ENCODE results near the gene PLPP3. TPM values are rescaled to one million over a fixed set of nuclear protein-coding genes. Genes with fewer than 3 reads are reported as not detected.

PLPP3 gene
- polyA plus RNA-seq, 1 of the 3 experiments (the other 2 are of a cell fraction): 32.2 TPM

GRCh38 chr1:56557746-56558145 lies 21.6 kb downstream of the PLPP3 start:
- H3K27me3 ChIP-seq (ENCODE audit: insufficient read depth): no peaks in the 10 kb centered on the region
- H3K4me3 ChIP-seq (ENCODE audit: low read depth in 2 of 2, low read length in 1 of 2): no peak overlapping the region
- H3K9me2 ChIP-seq: no peaks in the 10 kb centered on the region
- WGBS (ENCODE audit: low lambda C conversion rate): 91% methylated on average over 7 of the region's 7 CpGs
- peaks cover 0 to 18% of the 10 kb centered on the region in 2 experiments for H3K36me3 ChIP-seq (replicated peaks in 1 of 2; ENCODE audit: control insufficient read depth in 1 of 2, insufficient read depth in 2 of 2, low read length in 1 of 2)
- no peak overlapping the region for H2AFZ ChIP-seq (ENCODE audit: low read depth)
- H3K4me2 ChIP-seq: no peak overlapping the region
- no peak overlapping the region for H3K9ac ChIP-seq
- H3F3A ChIP-seq (replicated peaks; ENCODE audit: insufficient read depth): peaks cover 4% of the 10 kb centered on the region
- H3K79me2 ChIP-seq (ENCODE audit: insufficient read depth): peaks cover 33% of the 10 kb centered on the region
- TF ChIP-seq CHD2 (IDR thresholded peaks at IDR 0.05; ENCODE audit: low read length, partially characterized antibody) (no peak), MXI1 (IDR thresholded peaks at IDR 0.05; ENCODE audit: low read depth, low read length) (no peak), FOXJ3 (CRISPR knock-in tag; IDR thresholded peaks at IDR 0.05) (no peak)
- POLR2A ChIA-PET: interaction anchor here (0.7 kb wide), 1 partner anchor 127 kb away, joined by 5 read pairs; no protein-coding TSS in a partner anchor
- no peak overlapping the region for H3K27ac ChIP-seq (ENCODE audit: low read depth in 2 of 2, low read length in 1 of 2)
- H3K9me3 ChIP-seq: no peaks in the 10 kb centered on the region
- H4K20me1 ChIP-seq (ENCODE audit: insufficient read depth): peaks cover 27% of the 10 kb centered on the region
- DNase-seq: no peak
- H3K4me1 ChIP-seq (ENCODE audit: control insufficient read depth in 1 of 2, insufficient read depth in 2 of 2, low read depth in 1 of 2, low read length in 1 of 2): peaks cover 0 to 13% of the 10 kb centered on the region in 2 experiments; a peak in 2 of 4 replicates
- CTCF ChIA-PET: interaction anchor here (0.6 to 1.2 kb wide), 3 partner anchors 96 to 1182 kb away, joined by 3 to 4 read pairs (median 4); no protein-coding TSS in a partner anchor

DNA sequence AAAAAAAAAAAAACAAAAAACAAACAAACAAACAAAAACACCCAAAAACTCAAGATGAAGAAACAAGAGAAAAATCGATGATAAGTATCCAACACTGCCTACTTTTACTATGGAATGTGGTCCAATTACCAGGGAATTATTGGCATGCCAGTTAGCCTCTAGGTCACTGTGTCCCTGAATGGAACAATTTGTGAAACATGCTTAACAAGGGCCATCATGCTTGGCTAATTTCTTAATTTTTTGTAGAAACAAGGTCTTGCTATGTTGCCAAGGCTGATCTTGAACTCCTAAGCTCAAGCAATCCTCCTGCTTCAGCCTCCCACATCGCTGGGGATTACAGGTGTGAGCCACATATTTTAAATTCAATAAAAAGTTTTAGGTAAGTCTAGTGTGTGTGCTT lies 23.9 kb downstream of the PLPP3 start:
- Histone ChIP-seq H3K9me3 (no peaks in the 10 kb centered on the region), H3K36me3 (replicated peaks in 1 of 2; ENCODE audit: control insufficient read depth in 1 of 2, insufficient read depth in 2 of 2, low read length in 1 of 2) (peaks cover 0 to 26% of the 10 kb centered on the region in 2 experiments), H3K9ac (no peak overlapping the region), H4K20me1 (ENCODE audit: insufficient read depth) (peaks cover 35% of the 10 kb centered on the region), H3F3A (replicated peaks; ENCODE audit: insufficient read depth) (peaks cover 4% of the 10 kb centered on the region), H3K4me2 (no peak overlapping the region), H3K27ac (ENCODE audit: low read depth in 2 of 2, low read length in 1 of 2) (no peak overlapping the region), H3K4me3 (ENCODE audit: low read depth in 2 of 2, low read length in 1 of 2) (no peak overlapping the region), H3K4me1 (ENCODE audit: control insufficient read depth in 1 of 2, insufficient read depth in 2 of 2, low read depth in 1 of 2, low read length in 1 of 2) (peaks cover 0 to 30% of the 10 kb centered on the region in 2 experiments; a peak in 2 of 4 replicates), H3K9me2 (no peaks in the 10 kb centered on the region), H3K27me3 (ENCODE audit: insufficient read depth) (no peaks in the 10 kb centered on the region), H3K79me2 (ENCODE audit: insufficient read depth) (peaks cover 22% of the 10 kb centered on the region; the same call in 1 of the 2 replicates), H2AFZ (ENCODE audit: low read depth) (no peak overlapping the region)
- whole genome bisulfite sequencing (ENCODE audit: low lambda C conversion rate): 90% methylated on average over 2 of the region's 2 CpGs
- ChIA-PET POLR2A (no interaction called here), CTCF (no interaction called here)
- TF ChIP-seq RAD21 (IDR thresholded peaks at IDR 0.05; ENCODE audit: low read length) (no peak), FOXJ3 (CRISPR knock-in tag; IDR thresholded peaks at IDR 0.05) (no peak), USF1 (IDR thresholded peaks at IDR 0.05; ENCODE audit: borderline replicate concordance, low read depth) (no peak), EZH2phosphoT487 (IDR thresholded peaks at IDR 0.05; ENCODE audit: borderline replicate concordance, low read depth) (no peak), FOXM1 (IDR thresholded peaks at IDR 0.05; ENCODE audit: low read depth) (no peak), ELF1 (IDR thresholded peaks at IDR 0.05) (no peak), TAF1 (IDR thresholded peaks at IDR 0.05; ENCODE audit: borderline replicate concordance, low read depth, low read length) (no peak), MEF2A (IDR thresholded peaks at IDR 0.05; ENCODE audit: borderline replicate concordance, low read depth) (no peak), TCF12 (IDR thresholded peaks at IDR 0.05) (no peak), SMC3 (IDR thresholded peaks at IDR 0.05; ENCODE audit: low read depth, low read length) (no peak), RCOR1 (IDR thresholded peaks at IDR 0.05; ENCODE audit: low read length) (no peak)
- TF ChIP-seq, protein P1, sequence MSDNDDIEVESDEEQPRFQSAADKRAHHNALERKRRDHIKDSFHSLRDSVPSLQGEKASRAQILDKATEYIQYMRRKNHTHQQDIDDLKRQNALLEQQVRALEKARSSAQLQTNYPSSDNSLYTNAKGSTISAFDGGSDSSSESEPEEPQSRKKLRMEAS (IDR thresholded peaks at IDR 0.05; ENCODE audit: low read depth): no peak
- TF ChIP-seq, protein P2, sequence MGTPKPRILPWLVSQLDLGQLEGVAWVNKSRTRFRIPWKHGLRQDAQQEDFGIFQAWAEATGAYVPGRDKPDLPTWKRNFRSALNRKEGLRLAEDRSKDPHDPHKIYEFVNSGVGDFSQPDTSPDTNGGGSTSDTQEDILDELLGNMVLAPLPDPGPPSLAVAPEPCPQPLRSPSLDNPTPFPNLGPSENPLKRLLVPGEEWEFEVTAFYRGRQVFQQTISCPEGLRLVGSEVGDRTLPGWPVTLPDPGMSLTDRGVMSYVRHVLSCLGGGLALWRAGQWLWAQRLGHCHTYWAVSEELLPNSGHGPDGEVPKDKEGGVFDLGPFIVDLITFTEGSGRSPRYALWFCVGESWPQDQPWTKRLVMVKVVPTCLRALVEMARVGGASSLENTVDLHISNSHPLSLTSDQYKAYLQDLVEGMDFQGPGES (IDR thresholded peaks at IDR 0.05; ENCODE audit: low read depth, low read length): no peak
- DNase-seq: no peak

Data from SK-N-SH (cell line).